Heart right ventricle (tissue), 16 donors: Measurements from ENCODE around the gene EMILIN1. TPM values are rescaled to one million over a fixed set of nuclear protein-coding genes. Genes with fewer than 3 reads are reported as not detected.

Experiments used
- ATAC-seq, 8 donors: fragments of 200-7000 bp; cut with Tn5 transposase; one replicate each; pipeline ENCODE4 v1.9.1; 2020; ENCODE audit warnings: mild to moderate bottlenecking in 8 of 8, moderate library complexity in 8 of 8, moderate number of reproducible peaks in 1 of 8
- DNase-seq, 2 donors: peaks; one replicate each; pipeline ENCODE4 v3.0.0-alpha.2; 2020
- H3K27ac ChIP-seq, 10 donors: fragments of 200-600 bp; sonication (generic) in 2 of 10; one replicate each; pipeline versions ENCODE4 v1.5.0 to v1.8.0; 2020 to 2022; ENCODE audit warnings: mild to moderate bottlenecking in 3 of 10
- H3K27me3 ChIP-seq, 7 donors: fragments of 200-600 bp; one replicate each; pipeline ENCODE4 v1.8.0; 2021 to 2022; ENCODE audit warnings: mild to moderate bottlenecking in 2 of 7
- H3K36me3 ChIP-seq, 9 donors: fragments of 200-600 bp; sonication (generic) in 1 of 9; one replicate each; pipeline versions ENCODE4 v1.5.0 to v1.8.0; 2020 to 2022; ENCODE audit warnings: mild to moderate bottlenecking in 2 of 9
- H3K4me1 ChIP-seq, 9 donors: fragments of 200-600 bp; sonication (generic) in 1 of 9; one replicate each; pipeline versions ENCODE4 v1.5.0 to v1.8.0; 2020 to 2022; ENCODE audit warnings: mild to moderate bottlenecking in 4 of 9
- H3K4me3 ChIP-seq, 10 donors: fragments of 200-600 bp; sonication (generic) in 2 of 10; one replicate each; pipeline versions ENCODE4 v1.5.0 to v1.8.0; 2020 to 2022; ENCODE audit warnings: mild to moderate bottlenecking in 7 of 10, moderate library complexity in 2 of 10
- H3K9me3 ChIP-seq, 11 donors: fragments of 200-600 bp in 10 of 11; sonication (generic) in 2 of 11; one replicate each; pipeline versions ENCODE4 v1.5.0 to v1.8.0; 2013 to 2022; ENCODE audit warnings: mild to moderate bottlenecking in 2 of 11, control low read depth in 1 of 11, moderate library complexity in 1 of 11
- WGBS, 2 donors: extraction: QIAGEN DNeasy Blood & Tissue Kit; methylation state at CpG; one replicate each; pipeline ENCODE4 v1.1.7; 2013; ENCODE audit warnings: inconsistent platforms in 1 of 2; 5-methylcytosine and 5-hydroxymethylcytosine counted together
- intact Hi-C, 10 donors: fragments of 100-400 bp; cut with DNase I; formaldehyde crosslinking; loops; one replicate each; pipeline versions ENCODE4 v1.11.1 to v1.14.2; 2022
- polyA plus RNA-seq, 2 donors: library from polyadenylated mRNA; stranded (reverse); fragments of 200-250 nt; gene quantifications; one replicate each; pipeline ENCODE4 v1.2.3, GENCODE V29; 2013
- total RNA-seq, 10 donors: library from RNA; stranded (reverse); fragmentation: NEBNext Ultra II Directional in 3 of 10; extraction: Animal tissue kit (Norgen Biotek cat#: 25700) in 3 of 10; gene quantifications; one replicate each; pipeline versions ENCODE4 v1.2.1 to v1.2.4, GENCODE V29; 2021 to 2023
- TF ChIP-seq, protein P1 (sequence below), 9 donors: fragments of 200-600 bp; sonication (generic) in 2 of 9; IDR thresholded peaks; one replicate each; pipeline versions ENCODE4 v1.5.0 to v1.8.0; 2021 to 2022; ENCODE audit warnings: antibody characterized with exemption in 9 of 9, mild to moderate bottlenecking in 5 of 9, moderate library complexity in 1 of 9
- donor health status: Arrhythmogenic right ventricular cardiomyopathy.
- donor health status: ischemic (EF 13 %, LVEDD 7.1; RV severe dilation, severe dysfunction).
- donor health status: healthy with polysubstance abuse.
- donor health status: DM: no; HTN: yes; CAD: no.
- donor health status: DM: no; HTN: no; CAD: no.
- donor health status: ischemic (EF 25% LVEDD 6.9; RV normal size, moderate dysfunction).
- donor health status: ischemic (EF 25% LVEDD 5.7; RV mildly dilated, moderate dysfunction).
- donor health status: healthy.
- donor health status: DM: yes; HTN: yes; CAD: no.
- donor health status: Ischemic cardiomyopathy.
- donor health status: ischemic (EF 35%, LVEDD 5.7; RV mildly dilated, moderate dysfunction).
- donor health status: nonischemic (EF 11% LVEDD 7.7; RV severe dilation, severe dysfunction).
- donor health status: DM: yes; HTN: yes; CAD: no.
- donor health status: PGD.
- donor health status: ischemic (EF 29% LVEDD 5.4; RV normal size, mild dysfunction).
- donor health status: nonischemic (EF 23%, LVEDD 6.1; RV moderate dilation, normal function).

The EMILIN1 gene
- total and polyA plus RNA-seq, 12 donors, result 6.8 to 53.2 (median 15.3) TPM

DNA sequence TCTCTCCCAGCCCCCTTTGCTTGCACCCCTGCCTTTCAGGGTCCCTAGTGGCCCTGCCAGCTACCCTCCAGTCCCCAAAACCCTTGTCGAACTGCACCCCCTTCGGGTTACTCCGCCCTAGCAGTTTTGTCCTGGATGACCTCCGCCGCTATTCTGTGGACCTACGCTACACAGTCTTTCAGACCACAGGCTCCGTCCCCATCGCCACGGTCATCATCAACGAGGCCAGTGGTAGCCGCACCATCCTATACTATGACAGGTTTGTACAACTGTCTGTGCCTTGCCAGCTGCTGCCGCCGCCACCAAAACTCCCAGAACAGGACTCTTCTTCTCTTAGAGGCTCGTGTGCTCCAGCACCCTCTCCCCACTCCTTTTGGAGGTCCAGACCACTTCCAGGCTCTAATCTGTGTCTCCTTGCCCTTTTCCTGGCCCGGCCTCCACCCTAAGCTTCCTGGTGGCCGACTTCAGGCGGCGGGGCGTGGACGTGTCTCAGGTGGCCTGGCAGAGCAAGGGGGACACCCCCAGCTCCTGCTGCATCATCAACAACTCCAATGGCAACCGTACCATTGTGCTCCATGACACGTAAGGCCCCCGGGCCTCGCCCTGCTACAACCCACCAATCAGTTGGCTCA is 16.1 kb downstream of the EMILIN1 start:
- H3K36me3 ChIP-seq, result peaks cover 0 to 2% (median 0%) of the 10 kb centered on the region in 9 donors
- H3K4me3 ChIP-seq, result no peak overlapping the region
- H3K27me3 ChIP-seq, result no peaks in the 10 kb centered on the region
- intact Hi-C loops, result loop anchor here in 2 of 10 donors (10.0 kb wide), 1 partner anchor 210 kb away; the partner anchor contains the start of gene UCN (in 2 of the 2)
- TF ChIP-seq, protein P1, sequence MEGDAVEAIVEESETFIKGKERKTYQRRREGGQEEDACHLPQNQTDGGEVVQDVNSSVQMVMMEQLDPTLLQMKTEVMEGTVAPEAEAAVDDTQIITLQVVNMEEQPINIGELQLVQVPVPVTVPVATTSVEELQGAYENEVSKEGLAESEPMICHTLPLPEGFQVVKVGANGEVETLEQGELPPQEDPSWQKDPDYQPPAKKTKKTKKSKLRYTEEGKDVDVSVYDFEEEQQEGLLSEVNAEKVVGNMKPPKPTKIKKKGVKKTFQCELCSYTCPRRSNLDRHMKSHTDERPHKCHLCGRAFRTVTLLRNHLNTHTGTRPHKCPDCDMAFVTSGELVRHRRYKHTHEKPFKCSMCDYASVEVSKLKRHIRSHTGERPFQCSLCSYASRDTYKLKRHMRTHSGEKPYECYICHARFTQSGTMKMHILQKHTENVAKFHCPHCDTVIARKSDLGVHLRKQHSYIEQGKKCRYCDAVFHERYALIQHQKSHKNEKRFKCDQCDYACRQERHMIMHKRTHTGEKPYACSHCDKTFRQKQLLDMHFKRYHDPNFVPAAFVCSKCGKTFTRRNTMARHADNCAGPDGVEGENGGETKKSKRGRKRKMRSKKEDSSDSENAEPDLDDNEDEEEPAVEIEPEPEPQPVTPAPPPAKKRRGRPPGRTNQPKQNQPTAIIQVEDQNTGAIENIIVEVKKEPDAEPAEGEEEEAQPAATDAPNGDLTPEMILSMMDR (IDR thresholded peaks at IDR 0.05), result no peak
- DNase-seq (no peak), ATAC-seq (no peak)
- peaks cover 0 to 14% (median 12%) of the 10 kb centered on the region in 9 donors for H3K4me1 ChIP-seq
- H3K9me3 ChIP-seq, result no peaks in the 10 kb centered on the region
- 93 to 94% methylated on average over 24 of the region's 24 CpGs for WGBS, 2 donors
- no peak overlapping the region for H3K27ac ChIP-seq

DNA sequence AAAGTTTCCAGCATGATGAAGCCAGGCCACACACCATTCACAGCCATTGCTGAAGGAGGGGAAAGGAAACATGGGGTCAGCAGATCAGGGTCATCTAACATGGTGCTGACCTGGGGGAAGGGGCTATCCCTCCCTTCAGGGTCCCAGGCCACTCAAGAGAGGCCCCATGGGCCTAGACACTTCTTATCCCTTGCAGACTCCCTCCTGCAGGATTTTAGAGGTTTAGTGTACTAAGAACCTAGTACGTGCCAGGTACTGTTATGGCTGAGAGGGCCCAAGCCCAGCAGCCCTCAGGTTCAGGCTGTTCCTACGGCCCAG is 17.0 kb downstream of the EMILIN1 start:
- Histone ChIP-seq H3K36me3 (peaks cover 0 to 5% (median 0%) of the 10 kb centered on the region in 9 donors), H3K9me3 (no peaks in the 10 kb centered on the region), H3K4me3 (no peak overlapping the region), H3K27me3 (no peaks in the 10 kb centered on the region), H3K27ac (no peak overlapping the region), H3K4me1 (peaks cover 0 to 14% (median 12%) of the 10 kb centered on the region in 9 donors)
- peak in 1 of 8 donors; percentile 2 for ATAC-seq
- TF ChIP-seq, protein P1 (IDR thresholded peaks at IDR 0.05), result no peak
- WGBS, 2 donors, result 91 to 99% methylated on average over 2 of the region's 2 CpGs
- no peak for DNase-seq
- intact Hi-C loops, result loop anchor here in 8 of 10 donors (5.0 to 10.0 kb wide), 7 partner anchors 37 to 209 kb away; partner anchors contain the start of genes TRIM54 (in 3 of the 8), UCN (in 2 of the 8) and PREB (in 1 of the 8)

DNA sequence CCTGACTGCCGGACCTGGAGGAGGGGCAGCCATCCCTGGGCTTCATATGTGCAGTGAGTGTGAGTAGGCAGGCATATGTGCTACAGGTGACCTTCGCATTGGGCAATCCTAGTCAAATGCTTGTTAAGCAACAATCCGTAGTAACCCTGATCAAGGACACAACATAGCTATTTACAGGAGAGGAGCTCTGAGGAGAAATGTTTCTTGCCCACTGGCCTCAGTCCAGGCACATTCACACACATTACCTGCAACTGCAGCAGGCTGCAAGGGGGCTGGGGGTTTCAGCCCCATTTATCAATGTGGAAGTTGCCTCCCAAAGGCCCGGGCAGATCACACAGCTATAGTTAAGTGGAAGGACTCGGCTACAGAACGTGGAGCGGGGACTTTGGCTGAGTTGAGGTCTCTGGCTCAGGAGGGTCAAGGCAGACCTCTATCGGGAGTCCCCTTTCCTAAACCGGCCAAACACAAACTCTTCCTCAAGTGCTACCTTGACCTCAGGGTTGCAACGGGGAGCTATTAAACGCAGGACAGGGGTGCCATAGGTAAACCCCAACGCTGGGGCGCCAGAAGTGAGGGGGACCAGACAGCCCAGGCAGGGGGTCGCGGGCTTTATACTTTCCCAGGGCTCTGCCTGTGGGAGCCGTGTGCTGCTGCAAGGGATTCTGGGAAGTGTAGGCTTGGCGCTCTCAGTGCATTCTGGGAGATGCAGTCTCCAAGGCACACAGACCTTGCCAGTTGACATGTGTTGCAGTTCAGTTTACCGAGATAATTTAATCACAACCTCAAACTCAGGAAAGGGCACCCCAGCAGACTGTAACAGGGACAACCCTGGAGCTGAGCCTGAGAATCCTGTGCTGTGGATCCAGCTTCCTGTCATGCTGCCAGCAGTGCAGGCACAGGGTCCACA is 17.6 kb downstream of the EMILIN1 start:
- 25 to 29% methylated on average over 18 of the region's 18 CpGs for WGBS, 2 donors
- peak overlapping the region in 9 of 10 donors; percentile 12 to 48 (median 42) for H3K4me3 ChIP-seq
- DNase-seq, result peak; percentile 52 to 64
- H3K36me3 ChIP-seq, result peaks cover 0 to 5% (median 0%) of the 10 kb centered on the region in 9 donors
- no peaks in the 10 kb centered on the region for H3K9me3 ChIP-seq
- TF ChIP-seq, protein P1 (IDR thresholded peaks at IDR 0.05), result no peak
- H3K27me3 ChIP-seq, result no peaks in the 10 kb centered on the region
- peak overlapping the region in 6 of 10 donors; percentile 37 to 68 (median 57) for H3K27ac ChIP-seq
- ATAC-seq, result peak; percentile 76 to 87 (median 84)
- intact Hi-C loops, result loop anchor here in 8 of 10 donors (5.0 to 10.0 kb wide), 7 partner anchors 36 to 209 kb away; partner anchors contain the start of genes TRIM54 (in 3 of the 8), UCN (in 2 of the 8) and PREB (in 1 of the 8)
- peaks cover 0 to 14% (median 12%) of the 10 kb centered on the region in 9 donors for H3K4me1 ChIP-seq

DNA sequence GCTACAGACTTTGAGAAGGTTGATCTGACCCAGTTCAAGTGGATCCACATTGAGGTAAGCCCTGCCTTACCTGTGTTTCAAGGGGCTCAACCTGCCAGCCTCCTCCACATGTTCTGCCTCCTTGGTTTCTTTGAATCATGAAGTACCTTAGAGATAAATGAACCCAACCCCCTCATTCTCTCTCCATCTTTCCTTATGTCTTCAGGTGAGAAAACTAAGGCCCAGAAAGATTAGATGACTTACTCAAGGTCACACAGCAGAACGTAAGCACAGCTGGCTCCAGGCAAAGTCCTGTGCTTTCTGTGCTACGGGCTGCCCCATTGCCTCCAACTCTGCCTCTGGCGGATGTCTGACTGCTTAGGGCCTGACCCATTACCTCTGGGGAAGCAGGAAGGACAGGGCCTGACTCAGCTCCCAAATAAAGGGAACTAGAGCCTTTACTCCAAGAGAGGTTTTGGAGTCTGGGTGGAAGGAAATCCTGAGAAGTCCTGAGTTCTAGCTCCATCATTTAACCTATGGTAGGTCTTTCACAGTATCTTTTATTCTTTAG is 18.4 kb downstream of the EMILIN1 start:
- ATAC-seq, result no peak
- Histone ChIP-seq H3K27me3 (no peaks in the 10 kb centered on the region), H3K4me1 (peaks cover 0 to 14% (median 12%) of the 10 kb centered on the region in 9 donors), H3K9me3 (no peaks in the 10 kb centered on the region), H3K4me3 (no peak overlapping the region), H3K27ac (peak overlapping the region in 6 of 10 donors; percentile 15 to 68 (median 57)), H3K36me3 (peaks cover 0 to 5% (median 0%) of the 10 kb centered on the region in 9 donors)
- intact Hi-C loops, result loop anchor here in 8 of 10 donors (5.0 to 10.0 kb wide), 7 partner anchors 35 to 208 kb away; partner anchors contain the start of genes TRIM54 (in 3 of the 8), UCN (in 2 of the 8) and PREB (in 1 of the 8)
- 74 to 79% methylated on average over 3 of the region's 3 CpGs for WGBS, 2 donors
- no peak for DNase-seq
- TF ChIP-seq, protein P1 (IDR thresholded peaks at IDR 0.05), result no peak
